Panc1 (cell line): ENCODE results near the gene IGFBP6. TPM values are rescaled to one million over a fixed set of nuclear protein-coding genes. Genes with fewer than 3 reads are reported as not detected.

Source experiments
- ATAC-seq: fragments of 200-7000 bp; cut with Tn5 transposase; 2 replicates; pipeline ENCODE4 v1.9.1; 2020; ENCODE audit warnings: mild to moderate bottlenecking, moderate library complexity
- BruUV-seq: library from RNA; stranded (reverse); fragments of 400-500 nt; replicated peaks from 2 replicates; lab custom pipeline; 2021; lab: Mats Ljungman, UMichigan
- CTCF ChIA-PET: fragments of 300-600 bp; sonication (Branson Sonifier 250); formaldehyde crosslinking; loops from one replicate; lab custom pipeline; 2022; ENCODE audit warnings: antibody characterized with exemption; lab: Charles Lee
- POLR2A ChIA-PET: fragments of 300-600 bp; sonication (Branson Sonifier 250); formaldehyde crosslinking; loops from one replicate; lab custom pipeline; 2022; ENCODE audit warnings: antibody characterized with exemption; lab: Charles Lee
- DNase-seq: peaks from one replicate; pipeline ENCODE4 v3.0.0-alpha.2; 2010; ENCODE audit warnings: low read depth, low spot score
- H3K27ac ChIP-seq: 2 replicates; pipeline ENCODE4 v1.5.1; 2011; ENCODE audit warnings: mild to moderate bottlenecking, low read length, inconsistent platforms
- H3K27me3 ChIP-seq: fragments of 200-500 bp; sonication (Bioruptor generic); 2 replicates; pipeline ENCODE4 v1.6.0; 2014; ENCODE audit warnings: low read length, inconsistent platforms; ENCODE audit not compliant: control insufficient read depth, insufficient read depth
- H3K36me3 ChIP-seq: fragments of 200-500 bp; sonication (Bioruptor generic); 2 replicates; pipeline ENCODE4 v1.5.1; 2014; ENCODE audit warnings: inconsistent platforms, mild to moderate bottlenecking, low read length, moderate library complexity; ENCODE audit not compliant: control insufficient read depth, insufficient read depth
- H3K4me1 ChIP-seq: 2 replicates; pipeline ENCODE4 v1.5.1; 2011; ENCODE audit warnings: inconsistent platforms, mild to moderate bottlenecking, low read length, moderate library complexity; ENCODE audit not compliant: control insufficient read depth, insufficient read depth
- H3K4me3 ChIP-seq, 2 experiments: 2 replicates each; pipeline ENCODE4 v1.5.1; 2011 to 2012; ENCODE audit warnings: low read depth in 2 of 2, low read length in 2 of 2, mild to moderate bottlenecking in 2 of 2, inconsistent platforms in 1 of 2, moderate library complexity in 1 of 2
- H3K9me3 ChIP-seq: fragments of 200-500 bp; sonication (Bioruptor generic); 2 replicates; pipeline ENCODE4 v1.5.1; 2014; ENCODE audit warnings: low read depth, mild to moderate bottlenecking, inconsistent platforms, low read length, moderate library complexity; ENCODE audit not compliant: control insufficient read depth, insufficient read depth
- POLR2AphosphoS5 ChIP-seq: IDR thresholded peaks from 2 replicates; pipeline ENCODE4 v1.6.1; 2012; ENCODE audit warnings: mild to moderate bottlenecking, low read depth, low read length, moderate library complexity
- SIN3A ChIP-seq: IDR thresholded peaks from 2 replicates; pipeline ENCODE4 v1.6.1; 2012; ENCODE audit warnings: low read depth, mild to moderate bottlenecking, low read length, moderate library complexity, borderline replicate concordance; ENCODE audit not compliant: insufficient read depth
- TCF7L2 ChIP-seq: IDR thresholded peaks from 2 replicates; pipeline ENCODE4 v1.6.1; 2011; ENCODE audit warnings: mild to moderate bottlenecking, low read depth, low read length, inconsistent platforms
- in situ Hi-C: cut with HindIII; loops from 2 replicates; pipeline ENCODE4 v1.10.0; 2016; ENCODE audit warnings: low sequenced_read_pairs, low pct_unique_long_range_greater_than_20kb
- intact Hi-C: fragments of 100-400 bp; cut with micrococcal nuclease; formaldehyde crosslinking; loops from one replicate; pipeline ENCODE4 v1.10.0; 2022; ENCODE audit not compliant: unreplicated experiment
- total RNA-seq: library from RNA; stranded (reverse); gene quantifications from one replicate; pipeline ENCODE4 v1.2.1, GENCODE V29; 2021; ENCODE audit not compliant: unreplicated experiment
- TF ChIP-seq, protein P1 (sequence below), 2 experiments: IDR thresholded peaks; 2 replicates each; pipeline ENCODE4 v1.6.1; 2011 to 2012; ENCODE audit warnings: low read depth in 2 of 2, control low read depth in 1 of 2, low read length in 1 of 2, mild to moderate bottlenecking in 1 of 2, moderate library complexity in 1 of 2; ENCODE audit not compliant: insufficient read depth in 1 of 2
- TF ChIP-seq, protein P2 (sequence below): fragments of 450-650 bp; IDR thresholded peaks from 2 replicates; pipeline ENCODE4 v1.5.1; 2017; ENCODE audit warnings: mild to moderate bottlenecking

Gene IGFBP6
- total RNA-seq, 1 experiment from 2014 or later: 4.7 TPM

DNA sequence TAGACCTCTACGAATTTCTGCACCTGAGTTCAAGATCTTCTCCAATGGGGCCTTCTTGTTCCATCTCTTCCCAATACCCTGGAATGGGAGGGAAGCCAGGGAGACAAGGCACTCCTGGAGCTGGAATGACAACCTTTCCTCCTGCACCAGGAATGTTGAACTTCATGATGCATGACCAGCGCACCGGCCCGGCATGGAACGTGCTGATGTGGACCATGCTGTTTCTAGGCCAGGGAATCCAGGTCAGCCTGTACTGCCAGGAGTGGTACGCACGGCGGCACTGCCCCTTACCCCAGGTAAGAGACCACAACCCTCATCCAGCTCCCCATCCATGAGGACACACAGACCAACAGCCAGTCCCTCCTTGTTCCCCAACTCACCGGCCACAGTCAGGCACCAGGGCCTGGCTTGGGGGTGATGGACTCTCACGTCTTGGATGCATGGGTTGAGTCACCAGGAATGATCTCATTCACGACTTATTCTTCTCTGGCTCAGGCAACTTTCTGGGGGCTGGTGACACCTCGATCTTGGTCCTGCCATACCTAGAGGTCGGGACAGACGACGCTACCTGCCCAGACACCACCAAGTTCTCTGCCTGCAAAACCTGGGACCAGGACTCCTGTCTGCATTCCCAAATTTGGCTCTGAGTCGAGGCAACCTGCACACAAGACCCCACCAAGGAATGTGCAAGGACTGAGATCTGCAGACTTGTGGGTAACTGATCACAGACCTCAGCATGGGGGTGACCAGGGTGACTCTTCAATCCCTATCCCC, 26.3 kb downstream of the IGFBP6 start:
- BruUV-seq: no TSS peak
- Histone ChIP-seq H3K4me3 (no peak overlapping the region), H3K9me3 (no peaks in the 10 kb centered on the region), H3K36me3 (no peaks in the 10 kb centered on the region), H3K27ac (no peak overlapping the region), H3K27me3 (peaks cover 5% of the 10 kb centered on the region), H3K4me1 (no peaks in the 10 kb centered on the region)
- in situ Hi-C loops (no loop called here), intact Hi-C loops (no loop called here)
- TF ChIP-seq, protein P1, sequence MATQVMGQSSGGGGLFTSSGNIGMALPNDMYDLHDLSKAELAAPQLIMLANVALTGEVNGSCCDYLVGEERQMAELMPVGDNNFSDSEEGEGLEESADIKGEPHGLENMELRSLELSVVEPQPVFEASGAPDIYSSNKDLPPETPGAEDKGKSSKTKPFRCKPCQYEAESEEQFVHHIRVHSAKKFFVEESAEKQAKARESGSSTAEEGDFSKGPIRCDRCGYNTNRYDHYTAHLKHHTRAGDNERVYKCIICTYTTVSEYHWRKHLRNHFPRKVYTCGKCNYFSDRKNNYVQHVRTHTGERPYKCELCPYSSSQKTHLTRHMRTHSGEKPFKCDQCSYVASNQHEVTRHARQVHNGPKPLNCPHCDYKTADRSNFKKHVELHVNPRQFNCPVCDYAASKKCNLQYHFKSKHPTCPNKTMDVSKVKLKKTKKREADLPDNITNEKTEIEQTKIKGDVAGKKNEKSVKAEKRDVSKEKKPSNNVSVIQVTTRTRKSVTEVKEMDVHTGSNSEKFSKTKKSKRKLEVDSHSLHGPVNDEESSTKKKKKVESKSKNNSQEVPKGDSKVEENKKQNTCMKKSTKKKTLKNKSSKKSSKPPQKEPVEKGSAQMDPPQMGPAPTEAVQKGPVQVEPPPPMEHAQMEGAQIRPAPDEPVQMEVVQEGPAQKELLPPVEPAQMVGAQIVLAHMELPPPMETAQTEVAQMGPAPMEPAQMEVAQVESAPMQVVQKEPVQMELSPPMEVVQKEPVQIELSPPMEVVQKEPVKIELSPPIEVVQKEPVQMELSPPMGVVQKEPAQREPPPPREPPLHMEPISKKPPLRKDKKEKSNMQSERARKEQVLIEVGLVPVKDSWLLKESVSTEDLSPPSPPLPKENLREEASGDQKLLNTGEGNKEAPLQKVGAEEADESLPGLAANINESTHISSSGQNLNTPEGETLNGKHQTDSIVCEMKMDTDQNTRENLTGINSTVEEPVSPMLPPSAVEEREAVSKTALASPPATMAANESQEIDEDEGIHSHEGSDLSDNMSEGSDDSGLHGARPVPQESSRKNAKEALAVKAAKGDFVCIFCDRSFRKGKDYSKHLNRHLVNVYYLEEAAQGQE (IDR thresholded peaks at IDR 0.05; ENCODE audit: insufficient read depth in 1 of 2, low read depth in 2 of 2, low read length in 1 of 2): no peak
- TF ChIP-seq SIN3A (no peak), TCF7L2 (no peak), POLR2AphosphoS5 (no peak)
- TF ChIP-seq, protein P2, sequence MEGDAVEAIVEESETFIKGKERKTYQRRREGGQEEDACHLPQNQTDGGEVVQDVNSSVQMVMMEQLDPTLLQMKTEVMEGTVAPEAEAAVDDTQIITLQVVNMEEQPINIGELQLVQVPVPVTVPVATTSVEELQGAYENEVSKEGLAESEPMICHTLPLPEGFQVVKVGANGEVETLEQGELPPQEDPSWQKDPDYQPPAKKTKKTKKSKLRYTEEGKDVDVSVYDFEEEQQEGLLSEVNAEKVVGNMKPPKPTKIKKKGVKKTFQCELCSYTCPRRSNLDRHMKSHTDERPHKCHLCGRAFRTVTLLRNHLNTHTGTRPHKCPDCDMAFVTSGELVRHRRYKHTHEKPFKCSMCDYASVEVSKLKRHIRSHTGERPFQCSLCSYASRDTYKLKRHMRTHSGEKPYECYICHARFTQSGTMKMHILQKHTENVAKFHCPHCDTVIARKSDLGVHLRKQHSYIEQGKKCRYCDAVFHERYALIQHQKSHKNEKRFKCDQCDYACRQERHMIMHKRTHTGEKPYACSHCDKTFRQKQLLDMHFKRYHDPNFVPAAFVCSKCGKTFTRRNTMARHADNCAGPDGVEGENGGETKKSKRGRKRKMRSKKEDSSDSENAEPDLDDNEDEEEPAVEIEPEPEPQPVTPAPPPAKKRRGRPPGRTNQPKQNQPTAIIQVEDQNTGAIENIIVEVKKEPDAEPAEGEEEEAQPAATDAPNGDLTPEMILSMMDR: no peak
- ChIA-PET POLR2A (no interaction called here), CTCF (no interaction called here)
- no peak for DNase-seq
- no peak for ATAC-seq

DNA sequence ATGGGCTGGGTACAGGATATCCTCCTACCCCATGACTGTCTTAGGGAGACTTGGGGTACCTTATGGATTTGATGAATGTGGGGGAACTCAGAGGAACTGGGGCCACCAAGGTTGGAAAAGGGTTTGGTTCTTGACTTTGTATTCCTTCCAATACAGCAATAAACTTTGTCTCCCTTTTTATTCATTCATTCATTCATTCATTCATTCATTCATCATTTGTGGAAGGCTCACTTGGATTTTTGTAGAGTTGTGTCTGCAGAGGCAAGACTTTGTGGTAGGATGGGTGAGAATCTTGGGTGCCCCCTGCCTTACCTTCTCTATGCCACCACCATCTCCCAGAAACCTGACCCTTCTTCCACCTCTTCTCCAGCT, 26.9 kb downstream of the IGFBP6 start:
- H3K27ac ChIP-seq: no peak overlapping the region
- no peak overlapping the region for H3K4me3 ChIP-seq
- TF ChIP-seq SIN3A: no peak
- TF ChIP-seq POLR2AphosphoS5: no peak
- TF ChIP-seq, protein P2: no peak
- no peak for TF ChIP-seq TCF7L2
- no peak for ATAC-seq
- peaks cover 5% of the 10 kb centered on the region for H3K27me3 ChIP-seq
- POLR2A ChIA-PET: no interaction called here
- H3K4me1 ChIP-seq: no peaks in the 10 kb centered on the region
- intact Hi-C loops (no loop called here), in situ Hi-C loops (no loop called here)
- CTCF ChIA-PET: no interaction called here
- no peaks in the 10 kb centered on the region for H3K9me3 ChIP-seq
- H3K36me3 ChIP-seq: no peaks in the 10 kb centered on the region
- no peak for DNase-seq
- no TSS peak for BruUV-seq
